GM10847 (cell line): Measurements from ENCODE around the gene SHQ1.

ENCODE experiments used
- POLR2A ChIP-seq: IDR thresholded peaks from 2 replicates; pipeline ENCODE4 v1.6.1; 2011; ENCODE audit not compliant: insufficient read length; ENCODE audit errors: extremely low read depth

Gene SHQ1

DNA sequence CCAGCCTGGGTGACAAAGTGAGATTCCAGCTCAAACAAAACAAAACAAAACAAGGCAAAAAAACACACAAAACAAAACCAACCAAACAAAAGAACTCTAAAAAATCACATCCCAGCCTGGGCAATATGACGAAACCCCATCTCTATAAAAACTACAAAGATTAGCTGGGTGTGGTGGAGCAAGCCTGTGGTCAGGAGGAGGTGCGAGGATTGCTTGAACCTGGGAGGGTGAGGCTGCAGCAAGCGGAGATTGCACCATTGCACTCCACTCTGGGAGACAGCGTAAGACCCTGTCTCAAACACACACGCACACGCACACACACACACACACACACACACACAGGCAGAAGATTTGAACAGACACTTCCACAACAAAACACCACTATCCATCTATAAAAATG is 99.6 kb downstream of the SHQ1 start:
- no peak for TF ChIP-seq POLR2A

GRCh38 chr3:72746430-72747411 is 101.5 kb downstream of the SHQ1 start:
- no peak for TF ChIP-seq POLR2A

GRCh38 chr3:72745146-72745999 is 102.9 kb downstream of the SHQ1 start:
- no peak for TF ChIP-seq POLR2A

DNA sequence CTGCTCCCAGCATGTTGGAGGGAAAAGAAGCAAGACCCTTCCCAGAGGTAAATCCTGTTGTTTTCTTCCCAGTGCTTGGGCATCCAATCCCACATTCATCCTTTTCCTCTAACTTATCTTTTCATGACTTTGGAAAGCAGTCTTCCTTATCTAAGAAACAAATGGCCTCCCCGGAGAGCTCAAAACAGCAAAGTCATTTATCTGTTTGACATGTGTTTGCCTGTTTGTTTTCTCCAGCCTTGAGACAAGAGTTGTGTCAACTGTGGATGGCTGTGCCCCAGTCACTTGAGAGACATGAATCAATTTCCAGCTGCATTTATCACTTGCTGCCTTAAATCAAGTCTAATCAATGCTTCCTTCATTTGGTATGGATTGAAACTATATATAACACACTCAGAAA is 103.9 kb downstream of the SHQ1 start:
- no peak for TF ChIP-seq POLR2A

DNA sequence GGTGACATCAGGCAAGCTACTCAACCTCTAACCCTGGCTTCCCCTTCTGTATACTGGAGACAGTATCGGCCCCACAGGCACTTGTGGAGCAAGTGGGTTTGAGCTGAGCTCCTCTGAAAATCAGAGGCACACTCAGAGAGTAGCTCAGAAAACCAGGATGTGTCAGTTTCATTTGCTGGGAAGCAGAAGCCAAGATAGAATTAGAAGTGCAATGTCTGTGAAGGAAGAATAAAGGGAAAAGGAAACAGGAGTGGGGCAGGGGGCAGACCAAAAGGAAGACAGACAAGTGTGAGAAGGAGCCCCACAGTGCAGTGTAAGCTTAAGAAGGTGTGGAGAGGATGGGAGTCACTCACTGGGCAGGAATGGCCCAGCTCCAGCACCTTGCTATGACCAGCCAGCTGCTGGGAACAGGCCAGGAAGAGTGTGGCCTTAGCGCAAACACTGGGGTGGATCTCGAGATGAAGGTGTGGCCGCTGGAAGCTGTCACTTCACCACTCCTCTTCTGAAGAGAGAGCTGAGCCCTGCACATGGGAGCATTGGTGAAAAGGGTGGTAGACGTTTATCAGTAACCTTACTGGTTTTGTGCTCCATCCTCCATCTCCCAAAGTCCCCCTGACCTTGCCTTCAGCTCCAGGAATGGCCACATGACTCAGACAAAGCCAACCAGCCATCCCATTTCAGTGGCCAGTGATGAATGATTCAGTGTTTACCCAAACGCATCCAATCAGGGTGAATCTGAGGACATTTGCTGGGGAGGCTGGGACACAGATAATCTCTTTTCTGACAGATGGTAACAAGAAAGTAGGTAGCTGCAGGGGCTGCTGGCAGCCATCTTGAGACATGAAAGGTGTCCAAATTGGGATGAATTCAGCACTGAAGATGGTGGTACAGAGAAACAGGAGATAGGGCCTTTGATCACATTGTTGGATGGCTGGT is 108.4 kb downstream of the SHQ1 start:
- no peak for TF ChIP-seq POLR2A

DNA sequence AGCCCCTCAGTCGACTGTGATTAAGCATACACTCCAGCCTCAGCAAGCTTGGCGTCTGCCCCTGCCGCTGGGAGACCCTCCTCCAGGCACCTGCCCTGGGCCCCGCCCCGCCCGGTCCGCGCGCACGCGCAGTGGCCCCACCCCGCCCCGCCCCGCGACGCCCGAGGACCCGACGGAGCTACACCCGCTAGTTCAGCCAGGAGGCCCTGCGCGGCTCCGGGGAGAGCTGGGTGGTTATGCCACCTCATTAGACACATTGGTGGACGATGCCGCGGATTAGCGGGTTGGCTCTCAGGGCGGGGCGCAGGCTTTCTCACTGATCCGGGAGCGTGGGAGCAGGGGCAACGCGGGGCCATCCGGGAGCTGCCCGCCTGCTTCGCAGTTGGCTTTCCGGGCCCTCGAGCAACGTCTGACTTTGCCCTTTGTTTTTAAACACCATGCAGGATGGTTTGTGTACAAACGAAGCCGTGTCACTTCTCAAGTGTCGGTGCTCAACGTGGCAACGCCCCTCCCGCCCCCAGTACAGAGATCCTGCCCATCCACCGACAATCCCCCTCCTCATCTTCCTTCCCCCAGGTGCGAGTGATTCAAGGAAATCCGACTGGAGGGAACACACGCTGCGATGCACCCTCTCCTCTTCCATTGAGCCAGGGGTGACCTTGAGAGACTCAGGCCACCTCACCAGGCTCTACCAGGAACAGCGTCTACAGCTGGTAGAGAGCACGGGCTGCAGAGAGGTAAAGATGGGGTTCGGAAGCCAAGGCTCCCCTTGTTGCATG is 109.3 kb downstream of the SHQ1 start:
- no peak for TF ChIP-seq POLR2A

- TF ChIP-seq POLR2A: no peak
These were observed 114.6 kb downstream of the SHQ1 start for GRCh38 chr3:72733676-72734075.

DNA sequence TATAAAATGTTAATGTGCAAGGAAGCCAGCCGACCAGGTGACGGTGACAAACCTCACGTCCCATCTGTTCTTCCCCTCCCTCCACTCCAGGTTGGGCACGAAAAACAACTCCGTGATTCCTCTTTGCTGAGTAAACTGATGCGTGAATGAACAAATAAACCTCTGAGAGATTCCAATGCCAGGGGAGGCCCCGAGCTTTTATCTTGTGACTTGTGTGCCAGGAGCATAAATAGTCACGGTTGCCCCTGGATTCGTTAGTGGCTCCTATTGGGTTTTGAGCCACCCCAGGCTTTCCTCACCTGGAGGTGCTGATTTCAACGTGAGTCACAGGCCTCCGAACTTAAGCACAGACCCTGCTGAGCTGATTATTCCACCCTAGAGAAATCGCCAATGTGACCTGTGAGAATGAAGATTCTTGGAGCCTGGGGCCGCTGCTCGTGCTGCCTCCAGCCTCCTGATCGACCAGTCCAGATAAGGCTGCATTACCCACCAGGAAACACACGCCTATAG is 119.2 kb downstream of the SHQ1 start:
- no peak for TF ChIP-seq POLR2A

GRCh38 chr3:72728329-72728889 is 119.8 kb downstream of the SHQ1 start:
- no peak for TF ChIP-seq POLR2A

DNA sequence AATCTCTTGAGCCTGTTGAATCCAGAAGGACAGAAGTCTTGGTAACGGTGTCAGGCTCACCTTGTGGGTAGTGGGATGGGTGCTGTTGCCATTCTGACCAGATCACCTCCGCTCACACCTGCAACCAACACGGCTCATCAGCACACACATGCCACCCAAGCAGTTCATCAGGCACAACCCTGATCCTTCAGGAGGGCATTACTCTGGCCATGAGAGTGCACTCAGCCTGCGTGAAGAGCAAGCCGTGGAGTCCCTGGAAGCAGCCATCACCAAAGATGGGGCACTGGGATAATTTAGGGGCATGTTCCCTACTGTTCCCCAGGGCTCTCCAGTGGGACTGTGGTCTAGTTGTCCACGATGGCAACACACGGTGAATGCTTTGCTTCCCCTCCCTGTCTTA is 120.5 kb downstream of the SHQ1 start:
- no peak for TF ChIP-seq POLR2A

GRCh38 chr3:72727172-72727571 is 121.1 kb downstream of the SHQ1 start:
- TF ChIP-seq POLR2A: no peak

GRCh38 chr3:72725229-72725628 is 123.0 kb downstream of the SHQ1 start:
- no peak for TF ChIP-seq POLR2A

GRCh38 chr3:72724070-72724469 is 124.2 kb downstream of the SHQ1 start:
- TF ChIP-seq POLR2A: no peak
